PC-3 (cell line): ENCODE results near the gene CNTLN. TPM values are rescaled to one million over a fixed set of nuclear protein-coding genes. Genes with fewer than 3 reads are reported as not detected.

Experiments
- ATAC-seq: fragments of 200-7000 bp; cut with Tn5 transposase; 2 replicates; pipeline ENCODE4 v1.9.1; 2020; ENCODE audit warnings: mild to moderate bottlenecking, moderate library complexity
- BruUV-seq: library from RNA; stranded (reverse); fragments of 400-500 nt; replicated peaks from 2 replicates; lab custom pipeline; 2021; lab: Mats Ljungman, UMichigan
- CTCF ChIA-PET: fragments of 300-600 bp; sonication (Branson Sonifier 250); formaldehyde crosslinking; loops from one replicate; lab custom pipeline; 2022; ENCODE audit warnings: antibody characterized with exemption; lab: Charles Lee
- POLR2A ChIA-PET: fragments of 300-600 bp; sonication (Branson Sonifier 250); formaldehyde crosslinking; loops from one replicate; lab custom pipeline; 2022; ENCODE audit warnings: antibody characterized with exemption; ENCODE audit not compliant: unreplicated experiment; lab: Charles Lee
- DNase-seq: peaks from one replicate; pipeline ENCODE4 v3.0.0-alpha.2; 2015
- H2AFZ ChIP-seq: fragments of 300-600 bp; sonication (generic); 2 replicates; pipeline ENCODE4 v1.6.0; 2016; ENCODE audit warnings: antibody characterized with exemption, low read length
- H3F3A ChIP-seq: fragments of 300-600 bp; sonication (generic); one replicate; pipeline ENCODE4 v1.6.0; 2017; ENCODE audit warnings: antibody characterized with exemption, low read length, control low read depth, mild to moderate bottlenecking; ENCODE audit not compliant: unreplicated experiment
- H3K27ac ChIP-seq: fragments of 300-600 bp; sonication (generic); 2 replicates; pipeline ENCODE4 v1.5.1; 2016; ENCODE audit warnings: mild to moderate bottlenecking, low read length
- H3K27me3 ChIP-seq: fragments of 300-600 bp; sonication (generic); 2 replicates; pipeline ENCODE4 v1.6.1; 2016; ENCODE audit warnings: low read length, mixed read lengths
- H3K36me3 ChIP-seq: fragments of 300-600 bp; sonication (generic); 2 replicates; pipeline ENCODE4 v1.6.1; 2016; ENCODE audit warnings: low read depth, mixed run types, low read length, mixed read lengths
- H3K4me1 ChIP-seq: fragments of 300-600 bp; sonication (generic); 2 replicates; pipeline ENCODE4 v1.5.1; 2016; ENCODE audit warnings: low read length; ENCODE audit not compliant: insufficient read depth
- H3K4me2 ChIP-seq: fragments of 300-600 bp; sonication (generic); 2 replicates; pipeline ENCODE4 v1.6.0; 2016; ENCODE audit warnings: low read length
- H3K4me3 ChIP-seq: fragments of 300-600 bp; sonication (generic); 2 replicates; pipeline ENCODE4 v1.5.1; 2016; ENCODE audit warnings: mild to moderate bottlenecking, low read length, mixed read lengths
- H3K79me2 ChIP-seq: fragments of 300-600 bp; sonication (generic); 2 replicates; pipeline ENCODE4 v1.6.1; 2017; ENCODE audit warnings: low read length, mixed read lengths
- H3K9ac ChIP-seq: fragments of 300-600 bp; sonication (generic); 2 replicates; pipeline ENCODE4 v1.6.0; 2016; ENCODE audit warnings: mild to moderate bottlenecking, low read length
- H3K9me2 ChIP-seq: fragments of 300-600 bp; sonication (generic); replicated peaks from 2 replicates; pipeline ENCODE4 v1.6.1; 2016; ENCODE audit warnings: mixed run types, low read length, mixed read lengths
- H3K9me3 ChIP-seq: fragments of 300-600 bp; sonication (generic); 2 replicates; pipeline ENCODE4 v1.6.1; 2016; ENCODE audit warnings: low read length, mixed read lengths
- H4K20me1 ChIP-seq: fragments of 300-600 bp; sonication (generic); 2 replicates; pipeline ENCODE4 v1.6.1; 2016; ENCODE audit warnings: low read length, mixed read lengths
- EZH2 ChIP-seq: fragments of 300-600 bp; sonication (generic); IDR thresholded peaks from one replicate; pipeline ENCODE4 v1.6.1; 2017; ENCODE audit warnings: antibody characterized with exemption, mild to moderate bottlenecking, low read length; ENCODE audit not compliant: unreplicated experiment
- EZH2phosphoT487 ChIP-seq: fragments of 300-600 bp; sonication (generic); IDR thresholded peaks from 2 replicates; pipeline ENCODE4 v1.6.1; 2018; ENCODE audit warnings: mild to moderate bottlenecking, antibody characterized with exemption, low read length, borderline replicate concordance
- intact Hi-C: fragments of 100-400 bp; cut with micrococcal nuclease; formaldehyde crosslinking; loops from 2 replicates; pipeline ENCODE4 v1.9.0; 2023
- total RNA-seq: library from RNA; depleted of rRNA; stranded (reverse); fragments of >200 nt; gene quantifications from 2 replicates; pipeline ENCODE4 v1.2.3, GENCODE V29; 2014
- TF ChIP-seq, protein P1 (sequence below): fragments of 300-600 bp; sonication (generic); conservative IDR thresholded peaks from 2 replicates; pipeline ENCODE4 v1.5.1; 2017; ENCODE audit warnings: antibody characterized with exemption, low read depth, mild to moderate bottlenecking, low read length

The CNTLN gene
- total RNA-seq, 1 experiment from 2014 or later, result 6.9 TPM

DNA sequence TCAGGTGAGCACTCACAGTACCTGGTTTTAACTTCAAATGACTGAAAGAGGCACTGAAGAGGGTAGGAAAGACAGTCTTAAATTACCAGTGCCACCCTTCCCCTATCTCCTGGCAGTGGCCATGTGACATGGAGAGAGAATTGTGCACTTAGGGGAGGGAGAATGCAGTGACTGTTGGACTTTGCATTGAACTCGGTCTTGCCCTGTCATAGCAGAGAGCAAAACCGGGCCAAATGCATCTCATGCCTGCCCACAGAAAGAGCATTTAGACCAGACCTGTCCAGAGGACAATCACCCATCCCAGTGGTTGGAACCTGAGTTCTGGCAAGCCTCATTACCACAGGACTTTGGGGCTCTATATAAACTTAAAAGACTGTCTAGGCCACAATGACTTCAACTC lies 232.2 kb downstream of the CNTLN start:
- Histone ChIP-seq H4K20me1 (no peaks in the 10 kb centered on the region), H3K9me3 (no peaks in the 10 kb centered on the region), H3K9me2 (no peaks in the 10 kb centered on the region), H3K79me2 (no peaks in the 10 kb centered on the region), H3K27me3 (no peaks in the 10 kb centered on the region), H3K4me1 (no peaks in the 10 kb centered on the region), H3K4me3 (no peak overlapping the region), H3K9ac (no peak overlapping the region), H2AFZ (no peak overlapping the region), H3K36me3 (no peaks in the 10 kb centered on the region), H3K4me2 (no peak overlapping the region), H3K27ac (no peak overlapping the region), H3F3A (no peaks in the 10 kb centered on the region)
- TF ChIP-seq, protein P1, sequence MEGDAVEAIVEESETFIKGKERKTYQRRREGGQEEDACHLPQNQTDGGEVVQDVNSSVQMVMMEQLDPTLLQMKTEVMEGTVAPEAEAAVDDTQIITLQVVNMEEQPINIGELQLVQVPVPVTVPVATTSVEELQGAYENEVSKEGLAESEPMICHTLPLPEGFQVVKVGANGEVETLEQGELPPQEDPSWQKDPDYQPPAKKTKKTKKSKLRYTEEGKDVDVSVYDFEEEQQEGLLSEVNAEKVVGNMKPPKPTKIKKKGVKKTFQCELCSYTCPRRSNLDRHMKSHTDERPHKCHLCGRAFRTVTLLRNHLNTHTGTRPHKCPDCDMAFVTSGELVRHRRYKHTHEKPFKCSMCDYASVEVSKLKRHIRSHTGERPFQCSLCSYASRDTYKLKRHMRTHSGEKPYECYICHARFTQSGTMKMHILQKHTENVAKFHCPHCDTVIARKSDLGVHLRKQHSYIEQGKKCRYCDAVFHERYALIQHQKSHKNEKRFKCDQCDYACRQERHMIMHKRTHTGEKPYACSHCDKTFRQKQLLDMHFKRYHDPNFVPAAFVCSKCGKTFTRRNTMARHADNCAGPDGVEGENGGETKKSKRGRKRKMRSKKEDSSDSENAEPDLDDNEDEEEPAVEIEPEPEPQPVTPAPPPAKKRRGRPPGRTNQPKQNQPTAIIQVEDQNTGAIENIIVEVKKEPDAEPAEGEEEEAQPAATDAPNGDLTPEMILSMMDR, result no peak
- TF ChIP-seq EZH2 (no peak), EZH2phosphoT487 (no peak)
- ATAC-seq, result no peak
- CTCF ChIA-PET, result no interaction called here
- BruUV-seq, result no TSS peak
- intact Hi-C loops, result no loop called here
- POLR2A ChIA-PET, result no interaction called here
- DNase-seq, result no peak

DNA sequence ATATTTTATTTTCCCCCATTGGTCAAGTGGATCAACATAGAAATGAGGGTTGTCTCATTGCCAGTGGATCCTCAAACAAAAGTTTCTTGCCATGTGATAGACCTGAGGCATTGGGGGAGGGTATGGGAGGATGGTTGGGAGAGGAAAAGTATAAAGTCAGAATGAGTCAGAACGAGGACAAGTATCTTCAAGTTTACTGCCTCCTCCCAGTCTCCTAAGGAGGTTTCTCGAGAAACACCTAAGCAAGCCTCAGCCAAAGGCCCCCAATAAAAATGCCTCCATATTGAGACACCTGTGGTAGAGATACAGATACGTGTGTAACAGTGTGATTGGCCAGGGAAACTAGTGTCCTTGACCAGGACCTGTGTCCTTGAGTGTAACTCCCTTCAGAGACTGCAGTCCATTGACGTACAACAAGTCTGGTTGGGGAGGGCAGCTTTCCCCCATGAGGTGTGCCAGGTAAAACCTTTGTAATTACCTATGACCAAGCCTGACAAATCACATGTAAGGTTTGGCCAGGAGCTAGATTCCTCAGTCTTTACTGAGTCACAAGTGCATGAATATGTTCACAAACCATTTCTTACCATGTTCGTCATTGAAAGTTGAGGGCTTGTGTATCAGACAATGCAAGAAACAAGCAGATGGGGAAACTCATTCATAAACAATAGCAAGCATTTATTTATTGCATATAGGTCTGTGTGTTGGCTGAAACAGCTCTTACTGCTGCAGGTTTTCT lies 245.5 kb downstream of the CNTLN start:
- H3K4me3 ChIP-seq, result no peak overlapping the region
- BruUV-seq, result no TSS peak
- ChIA-PET POLR2A (no interaction called here), CTCF (no interaction called here)
- H3K9ac ChIP-seq, result no peak overlapping the region
- DNase-seq (no peak), ATAC-seq (no peak)
- intact Hi-C loops, result no loop called here
- H3K4me2 ChIP-seq, result no peak overlapping the region
- no peaks in the 10 kb centered on the region for H3K79me2 ChIP-seq
- no peaks in the 10 kb centered on the region for H4K20me1 ChIP-seq
- H3K9me2 ChIP-seq, result no peaks in the 10 kb centered on the region
- TF ChIP-seq, protein P1, result no peak
- no peak for TF ChIP-seq EZH2
- TF ChIP-seq EZH2phosphoT487, result no peak
- no peaks in the 10 kb centered on the region for H3K36me3 ChIP-seq
- no peaks in the 10 kb centered on the region for H3K9me3 ChIP-seq
- H3K27ac ChIP-seq, result no peak overlapping the region
- no peak overlapping the region for H2AFZ ChIP-seq
- H3F3A ChIP-seq, result no peaks in the 10 kb centered on the region
- H3K27me3 ChIP-seq, result no peaks in the 10 kb centered on the region
- H3K4me1 ChIP-seq, result no peaks in the 10 kb centered on the region

DNA sequence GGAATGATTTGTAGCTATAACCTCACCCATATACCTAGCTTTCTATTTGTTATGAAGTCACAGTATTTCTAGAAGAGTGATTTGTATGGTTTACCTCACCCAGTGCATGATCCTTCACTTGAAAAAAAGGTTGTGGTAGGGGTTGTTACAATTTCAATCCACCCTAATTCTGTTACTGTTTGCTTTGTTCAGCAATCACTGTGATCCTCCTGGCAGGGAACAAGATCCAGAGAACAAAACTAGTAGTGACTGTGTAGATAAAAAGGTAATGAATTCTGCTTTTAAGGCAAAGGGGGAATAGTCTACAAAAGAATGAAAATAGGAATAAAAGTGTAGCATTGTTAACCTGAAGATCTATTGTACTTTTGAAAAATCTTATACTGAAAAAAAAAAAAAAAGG lies 252.7 kb downstream of the CNTLN start:
- no peaks in the 10 kb centered on the region for H3K36me3 ChIP-seq
- no peak overlapping the region for H2AFZ ChIP-seq
- no peak overlapping the region for H3K4me2 ChIP-seq
- ChIA-PET POLR2A (interaction anchor here (0.6 kb wide), 1 partner anchor 97 kb away, joined by 4 read pairs; no protein-coding TSS in a partner anchor), CTCF (no interaction called here)
- H3K9me2 ChIP-seq, result no peaks in the 10 kb centered on the region
- TF ChIP-seq, protein P1, result no peak
- TF ChIP-seq EZH2 (no peak), EZH2phosphoT487 (no peak)
- H3K9ac ChIP-seq, result no peak overlapping the region
- H3K4me3 ChIP-seq, result no peak overlapping the region
- intact Hi-C loops, result no loop called here
- ATAC-seq, result no peak
- no peak for DNase-seq
- no peaks in the 10 kb centered on the region for H4K20me1 ChIP-seq
- no peak overlapping the region for H3K27ac ChIP-seq
- BruUV-seq, result no TSS peak
- H3K4me1 ChIP-seq, result no peaks in the 10 kb centered on the region
- no peaks in the 10 kb centered on the region for H3K9me3 ChIP-seq
- no peaks in the 10 kb centered on the region for H3K27me3 ChIP-seq
- H3K79me2 ChIP-seq, result no peaks in the 10 kb centered on the region
- no peaks in the 10 kb centered on the region for H3F3A ChIP-seq
